GM20000 (cell line): Measurements from ENCODE around the gene MAGED2.

Source experiments
- DNase-seq: peaks from one replicate; pipeline ENCODE4 v3.0.0; 2012; ENCODE audit warnings: low spot score
- CTCF ChIP-seq: IDR thresholded peaks from 2 replicates; pipeline ENCODE4 v1.5.1; 2012; ENCODE audit warnings: mild to moderate bottlenecking, control low read depth; ENCODE audit errors: extremely low read depth, missing control alignments

Gene MAGED2

DNA sequence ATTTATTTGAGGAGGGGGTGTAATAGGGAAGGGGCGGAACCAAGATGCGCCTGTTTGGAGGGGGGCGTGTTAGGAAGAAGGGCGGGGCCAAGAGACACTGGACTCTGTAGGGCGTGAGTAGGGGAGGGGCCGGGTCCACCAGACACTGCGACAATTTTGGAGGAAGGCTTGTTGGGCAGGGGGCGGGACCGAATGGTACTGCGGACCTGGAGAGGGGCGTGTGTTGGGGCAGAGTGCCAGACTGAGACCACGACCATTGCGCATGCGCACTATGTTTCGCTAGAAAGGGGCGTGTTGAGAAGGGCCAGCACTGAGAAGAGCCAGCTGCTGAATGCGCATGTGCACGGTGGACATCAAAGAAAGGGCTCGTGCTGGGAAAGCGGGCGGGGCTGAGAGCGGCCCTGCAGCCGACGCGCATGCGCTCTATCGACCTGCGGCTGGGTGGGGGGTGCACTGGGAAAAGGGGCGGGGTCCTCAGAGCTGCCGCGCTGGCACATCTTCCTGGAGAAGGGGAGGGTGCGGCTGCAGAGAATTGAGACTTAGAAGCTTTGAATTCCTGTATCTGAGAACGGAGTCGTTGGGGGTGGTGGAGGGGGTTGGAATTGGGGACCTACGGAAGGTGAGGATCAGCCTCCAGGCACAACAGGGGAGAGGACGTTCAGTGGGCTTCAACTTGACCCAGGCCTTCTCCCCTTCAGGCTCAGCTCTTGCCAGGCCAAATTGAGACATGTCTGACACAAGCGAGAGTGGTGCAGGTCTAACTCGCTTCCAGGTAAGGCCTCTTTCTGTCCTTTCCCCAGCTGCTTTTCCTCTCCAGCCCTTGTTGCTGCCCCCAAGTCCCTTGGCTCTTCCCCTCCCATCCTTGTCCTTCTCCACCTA lies 1.3 kb downstream of the MAGED2 start:
- no peak for TF ChIP-seq CTCF
- DNase-seq = peak; percentile 91

GRCh38 chrX:54810532-54810931 lies 3.0 kb downstream of the MAGED2 start:
- TF ChIP-seq CTCF = no peak
- no peak for DNase-seq

- no peak for TF ChIP-seq CTCF
- DNase-seq = no peak
Observed at GRCh38 chrX:54811301-54811885, 3.8 kb downstream of the MAGED2 start.

DNA sequence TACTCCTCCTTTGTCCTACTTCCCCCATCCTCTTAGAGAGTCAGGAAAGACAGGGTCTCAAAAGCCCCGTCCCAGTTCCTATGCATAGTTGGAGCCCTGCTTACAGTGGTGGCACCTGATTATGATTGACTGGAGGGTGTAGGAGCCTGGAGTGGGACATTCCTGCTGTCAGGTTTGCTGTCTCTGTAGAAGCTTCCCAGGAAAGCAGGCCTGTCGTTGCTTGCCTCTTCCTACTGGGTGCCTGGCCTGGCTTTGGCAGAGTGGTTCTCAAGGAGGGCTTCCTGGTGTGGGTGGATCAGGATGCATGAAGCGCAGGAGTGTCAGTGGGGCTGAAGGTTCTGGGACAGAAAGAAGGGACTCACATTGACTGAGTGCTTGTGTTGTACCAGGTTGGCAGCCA lies 4.8 kb downstream of the MAGED2 start:
- TF ChIP-seq CTCF = no peak
- no peak for DNase-seq

DNA sequence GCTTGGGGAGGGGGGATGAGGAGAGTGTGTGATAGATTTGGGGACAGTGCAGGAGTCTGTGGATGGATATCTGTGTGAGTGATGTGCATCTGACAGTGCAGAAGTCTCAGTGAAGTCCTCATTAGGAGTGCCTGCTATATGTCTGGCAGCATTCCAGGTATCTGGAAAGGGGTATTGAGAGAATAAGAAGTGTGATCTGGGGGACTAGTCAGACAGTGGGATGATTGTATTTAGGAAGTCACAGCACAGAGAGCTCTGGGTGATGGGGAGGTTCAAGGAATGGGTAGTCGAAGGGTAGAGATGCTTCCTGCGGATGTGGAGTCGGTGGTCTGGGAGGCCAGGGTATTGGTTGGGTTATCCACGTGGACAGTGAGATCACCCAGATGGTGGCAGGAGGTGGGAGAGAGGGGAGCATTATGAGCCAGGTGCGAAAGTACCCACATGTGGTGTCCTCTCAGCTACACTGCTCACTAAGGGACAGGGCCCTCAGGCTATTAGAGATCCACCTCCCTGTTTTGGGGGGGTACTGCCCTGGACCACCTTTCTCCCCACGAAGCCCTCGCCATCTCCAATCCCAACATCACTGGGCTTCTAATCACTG lies 9.8 kb downstream of the MAGED2 start:
- DNase-seq = no peak
- no peak for TF ChIP-seq CTCF

GRCh38 chrX:54818221-54818620 lies 10.7 kb downstream of the MAGED2 start:
- no peak for TF ChIP-seq CTCF
- DNase-seq = no peak

DNA sequence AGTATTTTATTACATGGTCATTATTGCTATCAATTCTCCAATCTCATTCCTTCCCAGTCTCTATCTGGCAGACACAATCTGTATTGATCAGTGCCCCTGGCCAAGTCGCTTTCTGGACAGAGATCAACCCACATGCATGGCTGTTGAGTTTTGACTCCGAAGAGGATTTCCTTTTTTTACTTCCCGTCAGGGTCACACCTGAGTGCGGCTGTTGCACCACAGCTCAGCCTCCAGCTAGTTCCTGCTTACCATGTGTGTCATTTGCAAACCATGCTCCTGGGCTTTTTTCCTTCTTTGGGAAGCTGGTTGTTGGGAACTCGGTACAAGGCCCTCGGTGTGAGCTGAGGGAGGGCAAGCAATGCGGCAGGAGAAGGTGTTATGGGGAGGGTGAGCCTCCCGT lies 11.7 kb downstream of the MAGED2 start:
- no peak for DNase-seq
- TF ChIP-seq CTCF = no peak
